ENCODE results near the gene JAZF1. TPM values are rescaled to one million over a fixed set of nuclear protein-coding genes. Genes with fewer than 3 reads are reported as not detected.

JAZF1 gene
- total and polyA plus RNA-seq, 2 donors (not counting 1 experiment from before 2014, with no cell fraction given) = 14.0 to 38.6 TPM

DNA sequence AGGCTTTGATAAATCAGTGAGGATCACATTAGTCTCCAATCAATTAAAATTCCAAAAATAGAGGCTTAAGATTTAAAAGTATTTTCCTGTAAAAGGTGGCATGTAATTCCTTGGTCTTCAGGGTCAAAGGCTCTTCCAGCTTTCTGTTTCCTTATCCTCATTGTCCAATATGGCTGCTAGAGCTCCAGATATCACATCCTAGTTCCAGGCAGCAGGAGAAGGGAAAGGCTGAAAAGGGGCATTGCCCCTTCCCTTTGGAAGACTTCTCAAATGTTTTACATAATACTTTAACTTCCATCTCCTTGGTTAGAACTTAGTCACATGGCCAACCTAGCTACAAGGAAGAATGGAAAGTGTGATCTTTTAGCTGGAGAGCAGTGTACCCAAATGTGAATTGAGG, 39.2 kb upstream of the JAZF1 start:
- no peak for TF ChIP-seq EZH2 (IDR thresholded peaks at IDR 0.05; ENCODE audit: borderline replicate concordance, insufficient read depth, low read depth, low read length, poor library complexity, severe bottlenecking)
- TF ChIP-seq, protein P1, sequence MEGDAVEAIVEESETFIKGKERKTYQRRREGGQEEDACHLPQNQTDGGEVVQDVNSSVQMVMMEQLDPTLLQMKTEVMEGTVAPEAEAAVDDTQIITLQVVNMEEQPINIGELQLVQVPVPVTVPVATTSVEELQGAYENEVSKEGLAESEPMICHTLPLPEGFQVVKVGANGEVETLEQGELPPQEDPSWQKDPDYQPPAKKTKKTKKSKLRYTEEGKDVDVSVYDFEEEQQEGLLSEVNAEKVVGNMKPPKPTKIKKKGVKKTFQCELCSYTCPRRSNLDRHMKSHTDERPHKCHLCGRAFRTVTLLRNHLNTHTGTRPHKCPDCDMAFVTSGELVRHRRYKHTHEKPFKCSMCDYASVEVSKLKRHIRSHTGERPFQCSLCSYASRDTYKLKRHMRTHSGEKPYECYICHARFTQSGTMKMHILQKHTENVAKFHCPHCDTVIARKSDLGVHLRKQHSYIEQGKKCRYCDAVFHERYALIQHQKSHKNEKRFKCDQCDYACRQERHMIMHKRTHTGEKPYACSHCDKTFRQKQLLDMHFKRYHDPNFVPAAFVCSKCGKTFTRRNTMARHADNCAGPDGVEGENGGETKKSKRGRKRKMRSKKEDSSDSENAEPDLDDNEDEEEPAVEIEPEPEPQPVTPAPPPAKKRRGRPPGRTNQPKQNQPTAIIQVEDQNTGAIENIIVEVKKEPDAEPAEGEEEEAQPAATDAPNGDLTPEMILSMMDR (IDR thresholded peaks at IDR 0.05) = no peak
- H3K9me3 ChIP-seq (ENCODE audit: control extremely low read depth in 1 of 3, control insufficient read depth in 2 of 3, insufficient read depth in 1 of 3, low read length in 2 of 3) = no peaks in the 10 kb centered on the region
- H3K4me2 ChIP-seq (replicated peaks; ENCODE audit: low read depth, low read length, poor library complexity, severe bottlenecking) = no peak overlapping the region
- H3K36me3 ChIP-seq (replicated peaks in 1 of 2; ENCODE audit: control extremely low read depth in 1 of 2, control insufficient read depth in 1 of 2, extremely low read depth in 1 of 2, insufficient read depth in 2 of 2, low read length in 1 of 2) = no peaks in the 10 kb centered on the region
- H3K79me2 ChIP-seq (ENCODE audit: control insufficient read depth, insufficient read depth, low read length) = no peaks in the 10 kb centered on the region
- H2AFZ ChIP-seq (ENCODE audit: insufficient read depth, low read depth, low read length, poor library complexity, severe bottlenecking) = no peak overlapping the region
- ChIA-PET CTCF (no interaction called here), POLR2A (no interaction called here)
- no peak overlapping the region for H3K27ac ChIP-seq (ENCODE audit: low read length in 2 of 2)
- Mint-ChIP-seq H3K27ac (no peak overlapping the region), H3K27me3 (no peaks in the 10 kb centered on the region), H3K9me3 (ENCODE audit: insufficient read depth) (no peaks in the 10 kb centered on the region), H3K4me3 (no peak overlapping the region), H3K4me1 (no peaks in the 10 kb centered on the region)
- no peaks in the 10 kb centered on the region for H4K20me1 ChIP-seq (ENCODE audit: control insufficient read depth, insufficient read depth, low read length, poor library complexity, severe bottlenecking)
- no peak for ATAC-seq (ENCODE audit: low read depth)
- no peak overlapping the region for H3K9ac ChIP-seq (ENCODE audit: low read length)
- H3K4me1 ChIP-seq (ENCODE audit: control insufficient read depth in 2 of 2, insufficient read depth in 2 of 2, low read length in 2 of 2) = no peaks in the 10 kb centered on the region
- no peak for DNase-seq
- intact Hi-C loops (cut with micrococcal nuclease) = no loop called here
- H3K4me3 ChIP-seq (ENCODE audit: control extremely low read depth in 1 of 5, extremely low read depth in 1 of 5, insufficient read depth in 1 of 5, low read depth in 2 of 5, low read length in 4 of 5) = no peak overlapping the region
- H3K27me3 ChIP-seq (replicated peaks in 1 of 4; ENCODE audit: control extremely low read depth in 1 of 4, control insufficient read depth in 3 of 4, insufficient read depth in 4 of 4, low read length in 3 of 4) = no peaks in the 10 kb centered on the region

DNA sequence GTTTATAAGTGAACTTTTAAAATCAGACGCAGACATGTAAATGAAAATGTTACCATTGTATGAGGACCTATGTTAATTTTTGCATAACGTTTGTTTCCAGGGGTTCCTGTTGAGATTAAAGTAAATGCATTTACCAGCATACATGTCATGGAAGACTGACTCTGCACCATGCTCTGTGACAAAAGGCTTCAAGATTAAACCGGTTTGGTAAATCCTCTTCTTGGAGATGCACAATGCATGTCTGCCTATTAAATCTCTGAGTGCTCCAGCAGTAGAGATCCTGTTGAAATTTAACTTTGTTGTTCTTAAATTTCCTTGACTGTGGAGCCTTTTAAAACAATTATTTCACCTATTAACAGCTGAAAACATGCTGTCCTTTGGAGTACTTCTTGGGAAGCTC, 36.5 kb upstream of the JAZF1 start:
- TF ChIP-seq EZH2 (IDR thresholded peaks at IDR 0.05; ENCODE audit: borderline replicate concordance, insufficient read depth, low read depth, low read length, poor library complexity, severe bottlenecking) = no peak
- TF ChIP-seq, protein P1 (IDR thresholded peaks at IDR 0.05) = no peak
- H3K9me3 Mint-ChIP-seq (ENCODE audit: insufficient read depth) = no peaks in the 10 kb centered on the region
- Histone ChIP-seq H3K9me3 (ENCODE audit: control extremely low read depth in 1 of 3, control insufficient read depth in 2 of 3, insufficient read depth in 1 of 3, low read length in 2 of 3) (no peaks in the 10 kb centered on the region), H3K36me3 (replicated peaks in 1 of 2; ENCODE audit: control extremely low read depth in 1 of 2, control insufficient read depth in 1 of 2, extremely low read depth in 1 of 2, insufficient read depth in 2 of 2, low read length in 1 of 2) (no peaks in the 10 kb centered on the region), H3K4me3 (ENCODE audit: control extremely low read depth in 1 of 5, extremely low read depth in 1 of 5, insufficient read depth in 1 of 5, low read depth in 2 of 5, low read length in 4 of 5) (no peak overlapping the region), H2AFZ (ENCODE audit: insufficient read depth, low read depth, low read length, poor library complexity, severe bottlenecking) (no peak overlapping the region), H3K9ac (ENCODE audit: low read length) (no peak overlapping the region), H3K4me2 (replicated peaks; ENCODE audit: low read depth, low read length, poor library complexity, severe bottlenecking) (no peak overlapping the region), H3K27ac (ENCODE audit: low read length in 2 of 2) (no peak overlapping the region), H4K20me1 (ENCODE audit: control insufficient read depth, insufficient read depth, low read length, poor library complexity, severe bottlenecking) (no peaks in the 10 kb centered on the region), H3K4me1 (ENCODE audit: control insufficient read depth in 2 of 2, insufficient read depth in 2 of 2, low read length in 2 of 2) (no peaks in the 10 kb centered on the region), H3K27me3 (replicated peaks in 1 of 4; ENCODE audit: control extremely low read depth in 1 of 4, control insufficient read depth in 3 of 4, insufficient read depth in 4 of 4, low read length in 3 of 4) (no peaks in the 10 kb centered on the region), H3K79me2 (ENCODE audit: control insufficient read depth, insufficient read depth, low read length) (no peaks in the 10 kb centered on the region)
- ATAC-seq (ENCODE audit: low read depth) (no peak), DNase-seq (no peak)
- POLR2A ChIA-PET = no interaction called here
- intact Hi-C loops (cut with micrococcal nuclease) = no loop called here
- H3K27ac Mint-ChIP-seq = no peak overlapping the region
- CTCF ChIA-PET = no interaction called here
- no CpG with 5 or more reads among the region's 3 CpGs for WGBS (ENCODE audit: insufficient coverage)
- H3K4me3 Mint-ChIP-seq = no peak overlapping the region
- H3K27me3 Mint-ChIP-seq = no peaks in the 10 kb centered on the region
- no peaks in the 10 kb centered on the region for H3K4me1 Mint-ChIP-seq

All from B cell (primary cell).